ENCODE data around the gene GBF1. TPM values are rescaled to one million over a fixed set of nuclear protein-coding genes. Genes with fewer than 3 reads are reported as not detected.

Gene GBF1
- total RNA-seq (2021) (18.6 and 28.3 TPM in 2 replicates), Bru-seq, nascent RNA (percentile 75 among the genes with signal in this experiment), BruChase-seq, experiment 1, labeled RNA remaining after a 2-hour chase (percentile 64 among the genes with signal in this experiment), BruChase-seq, experiment 2, labeled RNA remaining after a 6-hour chase (percentile 70 among the genes with signal in this experiment)
- long read RNA-seq, full-length matches to known transcripts: 1 of 13 reads
- long read RNA-seq, partial matches to known transcripts: 7 of 13 reads
- long read RNA-seq, other reads (novel, unspliced or antisense): 5 of 13 reads

- Histone ChIP-seq H3K36me3 (ENCODE audit: low read depth) (no peaks in the 10 kb centered on the region), H3K9me2 (ENCODE audit: insufficient read depth) (no peaks in the 10 kb centered on the region), H3K4me2 (peak within 1 kb of the TSS; percentile 93), H3K27me3 (ENCODE audit: insufficient read depth, low read depth) (no peaks in the 10 kb centered on the region), H3K9me3 (ENCODE audit: insufficient read depth, low read depth) (no peaks in the 10 kb centered on the region), H3K4me1 (replicated peaks; ENCODE audit: insufficient read depth) (peaks cover 23% of the 10 kb centered on the region), H3F3A (ENCODE audit: insufficient read depth, low read depth) (no peaks in the 10 kb centered on the region), H4K20me1 (ENCODE audit: insufficient read depth) (peaks cover 5% of the 10 kb centered on the region), H3K27ac (no peak within 1 kb of the TSS), H3K4me3 (peak within 1 kb of the TSS; percentile 98), H3K79me2 (ENCODE audit: low read depth) (peaks cover 47% of the 10 kb centered on the region), H2AFZ (peak within 1 kb of the TSS; percentile 90)
- POLR2A ChIA-PET (ENCODE audit: unreplicated experiment): interaction anchor here (0.6 to 0.7 kb wide), 5 partner anchors 8 to 988 kb away, joined by 3 to 8 read pairs (median 3); no protein-coding TSS in a partner anchor
- no TSS peak for BruUV-seq (replicated peaks)
- CTCF ChIA-PET: interaction anchor here (0.7 kb wide), 1 partner anchor 15 kb away, joined by 3 read pairs; no protein-coding TSS in a partner anchor
- peak; percentile 82 to 97 for DNase-seq
- TF ChIP-seq CTCF (conservative IDR thresholded peaks at IDR 0.05): no peak
- TF ChIP-seq EZH2 (IDR thresholded peaks at IDR 0.05; ENCODE audit: low read depth): no peak
- intact Hi-C loops (cut with micrococcal nuclease; ENCODE audit: unreplicated experiment): no loop called here
Observed at GRCh38 chr10:102245082-102245931, at the start of gene GBF1. Gene GBF1 (plus strand): TSS chr10:102245532. CDS start chr10:102258939, 13,407 bp downstream.

GRCh38 chr10:102196893-102197292 lies 48.4 kb upstream of the GBF1 start:
- H4K20me1 ChIP-seq (ENCODE audit: insufficient read depth): no peaks in the 10 kb centered on the region
- no peaks in the 10 kb centered on the region for H3K36me3 ChIP-seq (ENCODE audit: low read depth)
- no TSS peak for BruUV-seq (replicated peaks)
- ChIA-PET CTCF (interaction anchor here (0.6 kb wide), 1 partner anchor 28 kb away, joined by 4 read pairs; no protein-coding TSS in a partner anchor), POLR2A (ENCODE audit: unreplicated experiment) (no interaction called here)
- H3K79me2 ChIP-seq (ENCODE audit: low read depth): no peaks in the 10 kb centered on the region
- H3K4me2 ChIP-seq: no peak overlapping the region
- no peak for TF ChIP-seq CTCF (conservative IDR thresholded peaks at IDR 0.05)
- no peak for TF ChIP-seq EZH2 (IDR thresholded peaks at IDR 0.05; ENCODE audit: low read depth)
- no peak overlapping the region for H2AFZ ChIP-seq
- intact Hi-C loops (cut with micrococcal nuclease; ENCODE audit: unreplicated experiment): no loop called here
- H3K4me3 ChIP-seq: no peak overlapping the region
- no peak overlapping the region for H3K27ac ChIP-seq
- no peaks in the 10 kb centered on the region for H3K9me2 ChIP-seq (ENCODE audit: insufficient read depth)
- H3K4me1 ChIP-seq (replicated peaks; ENCODE audit: insufficient read depth): peaks cover 9% of the 10 kb centered on the region
- H3K9me3 ChIP-seq (ENCODE audit: insufficient read depth, low read depth): no peaks in the 10 kb centered on the region
- peaks cover 18% of the 10 kb centered on the region; the same call in 1 of the 2 replicates for H3F3A ChIP-seq (ENCODE audit: insufficient read depth, low read depth)
- no peaks in the 10 kb centered on the region for H3K27me3 ChIP-seq (ENCODE audit: insufficient read depth, low read depth)
- no peak for DNase-seq

GRCh38 chr10:102198027-102198426 lies 47.3 kb upstream of the GBF1 start:
- Histone ChIP-seq H3K4me2 (no peak overlapping the region), H4K20me1 (ENCODE audit: insufficient read depth) (no peaks in the 10 kb centered on the region), H3K4me3 (no peak overlapping the region), H2AFZ (no peak overlapping the region), H3K9me3 (ENCODE audit: insufficient read depth, low read depth) (no peaks in the 10 kb centered on the region), H3K4me1 (replicated peaks; ENCODE audit: insufficient read depth) (peaks cover 9% of the 10 kb centered on the region), H3K27ac (no peak overlapping the region), H3K27me3 (ENCODE audit: insufficient read depth, low read depth) (no peaks in the 10 kb centered on the region), H3K9me2 (ENCODE audit: insufficient read depth) (no peaks in the 10 kb centered on the region), H3K79me2 (ENCODE audit: low read depth) (no peaks in the 10 kb centered on the region), H3F3A (ENCODE audit: insufficient read depth, low read depth) (peaks cover 18% of the 10 kb centered on the region; the same call in 1 of the 2 replicates), H3K36me3 (ENCODE audit: low read depth) (no peaks in the 10 kb centered on the region)
- no TSS peak for BruUV-seq (replicated peaks)
- intact Hi-C loops (cut with micrococcal nuclease; ENCODE audit: unreplicated experiment): no loop called here
- POLR2A ChIA-PET (ENCODE audit: unreplicated experiment): no interaction called here
- CTCF ChIA-PET: no interaction called here
- no peak for TF ChIP-seq CTCF (conservative IDR thresholded peaks at IDR 0.05)
- no peak for TF ChIP-seq EZH2 (IDR thresholded peaks at IDR 0.05; ENCODE audit: low read depth)
- no peak for DNase-seq
